GM12878 (cell line): ENCODE results near the gene EHF. TPM values are rescaled to one million over a fixed set of nuclear protein-coding genes. Genes with fewer than 3 reads are reported as not detected.

ENCODE experiments used
- FOXM1 ChIP-seq: IDR thresholded peaks from 2 replicates; pipeline ENCODE4 v1.6.1; 2012; ENCODE audit warnings: low read depth, mild to moderate bottlenecking, inconsistent platforms, low read length, moderate library complexity
- polyA plus RNA-seq, 11 experiments: library from polyadenylated mRNA; depleted of rRNA in 4 of 11; unstranded in 6 of 11; stranded (reverse) in 5 of 11; fragments of >200 nt; fragmentation: Nextera tagmentation in 4 of 11; fragmentation: Illumina TruSeq in 1 of 11; extraction: Ambion mirVana in 4 of 11; extraction: Trizol in 1 of 11; gene quantifications; 1 replicate in 1 of 11; 2 replicates in 10 of 11; pipeline versions ENCODE4 v1.2.1 to v1.2.3, GENCODE V29; 2011 to 2016; ENCODE audit warnings: inconsistent platforms in 2 of 11, missing spikeins in 2 of 11, low read depth in 1 of 11
- total RNA-seq, 4 experiments: library from RNA; depleted of rRNA in 3 of 4; stranded (reverse); fragments of >200 nt in 3 of 4; fragmentation: Illumina TruSeq in 1 of 4; extraction: Trizol in 1 of 4; gene quantifications; 2 replicates each; pipeline versions ENCODE4 v1.2.1 to v1.2.3, GENCODE V29; 2013 to 2021
- TF ChIP-seq, protein P1 (sequence below): fragments of 450-650 bp; IDR thresholded peaks from 2 replicates; pipeline ENCODE4 v1.6.1; 2017; ENCODE audit warnings: mild to moderate bottlenecking
- TF ChIP-seq, protein P2 (sequence below): fragments of 450-650 bp; IDR thresholded peaks from 2 replicates; pipeline ENCODE4 v1.6.1; 2016; ENCODE audit warnings: mild to moderate bottlenecking, moderate library complexity, borderline replicate concordance
- TF ChIP-seq, protein P3 (sequence below): fragments of 450-650 bp; IDR thresholded peaks from 2 replicates; pipeline ENCODE4 v1.6.1; 2017; ENCODE audit warnings: low read depth, mild to moderate bottlenecking, moderate library complexity

Gene EHF
- total and polyA plus RNA-seq, 10 of the 15 experiments (the other 5 are each of a cell fraction or from before 2014, with no cell fraction given): 0.04 to 0.33 (median 0.06) TPM; not detected in 6

DNA sequence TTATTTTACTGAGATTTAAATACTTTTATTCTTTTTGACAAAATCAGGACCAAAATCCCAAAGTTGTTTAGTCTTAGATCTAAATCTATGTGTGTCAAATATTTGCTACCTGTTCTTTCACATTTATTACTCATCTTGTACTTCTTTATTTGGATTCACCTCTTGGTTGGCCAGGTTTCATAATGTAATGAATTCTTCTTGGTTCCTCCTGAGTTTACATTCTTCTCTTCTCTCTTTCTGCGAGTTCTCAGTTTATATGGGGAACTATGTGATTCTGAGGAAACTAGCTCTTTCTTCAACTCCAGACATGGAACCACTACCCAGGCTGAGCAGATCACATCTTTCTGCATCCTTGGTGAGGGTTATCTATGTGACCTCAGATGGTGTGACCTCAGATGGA, 50.2 kb downstream of the EHF start (continued):
- TF ChIP-seq, protein P1, sequence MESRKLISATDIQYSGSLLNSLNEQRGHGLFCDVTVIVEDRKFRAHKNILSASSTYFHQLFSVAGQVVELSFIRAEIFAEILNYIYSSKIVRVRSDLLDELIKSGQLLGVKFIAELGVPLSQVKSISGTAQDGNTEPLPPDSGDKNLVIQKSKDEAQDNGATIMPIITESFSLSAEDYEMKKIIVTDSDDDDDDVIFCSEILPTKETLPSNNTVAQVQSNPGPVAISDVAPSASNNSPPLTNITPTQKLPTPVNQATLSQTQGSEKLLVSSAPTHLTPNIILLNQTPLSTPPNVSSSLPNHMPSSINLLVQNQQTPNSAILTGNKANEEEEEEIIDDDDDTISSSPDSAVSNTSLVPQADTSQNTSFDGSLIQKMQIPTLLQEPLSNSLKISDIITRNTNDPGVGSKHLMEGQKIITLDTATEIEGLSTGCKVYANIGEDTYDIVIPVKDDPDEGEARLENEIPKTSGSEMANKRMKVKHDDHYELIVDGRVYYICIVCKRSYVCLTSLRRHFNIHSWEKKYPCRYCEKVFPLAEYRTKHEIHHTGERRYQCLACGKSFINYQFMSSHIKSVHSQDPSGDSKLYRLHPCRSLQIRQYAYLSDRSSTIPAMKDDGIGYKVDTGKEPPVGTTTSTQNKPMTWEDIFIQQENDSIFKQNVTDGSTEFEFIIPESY: no peak
- TF ChIP-seq, protein P2, sequence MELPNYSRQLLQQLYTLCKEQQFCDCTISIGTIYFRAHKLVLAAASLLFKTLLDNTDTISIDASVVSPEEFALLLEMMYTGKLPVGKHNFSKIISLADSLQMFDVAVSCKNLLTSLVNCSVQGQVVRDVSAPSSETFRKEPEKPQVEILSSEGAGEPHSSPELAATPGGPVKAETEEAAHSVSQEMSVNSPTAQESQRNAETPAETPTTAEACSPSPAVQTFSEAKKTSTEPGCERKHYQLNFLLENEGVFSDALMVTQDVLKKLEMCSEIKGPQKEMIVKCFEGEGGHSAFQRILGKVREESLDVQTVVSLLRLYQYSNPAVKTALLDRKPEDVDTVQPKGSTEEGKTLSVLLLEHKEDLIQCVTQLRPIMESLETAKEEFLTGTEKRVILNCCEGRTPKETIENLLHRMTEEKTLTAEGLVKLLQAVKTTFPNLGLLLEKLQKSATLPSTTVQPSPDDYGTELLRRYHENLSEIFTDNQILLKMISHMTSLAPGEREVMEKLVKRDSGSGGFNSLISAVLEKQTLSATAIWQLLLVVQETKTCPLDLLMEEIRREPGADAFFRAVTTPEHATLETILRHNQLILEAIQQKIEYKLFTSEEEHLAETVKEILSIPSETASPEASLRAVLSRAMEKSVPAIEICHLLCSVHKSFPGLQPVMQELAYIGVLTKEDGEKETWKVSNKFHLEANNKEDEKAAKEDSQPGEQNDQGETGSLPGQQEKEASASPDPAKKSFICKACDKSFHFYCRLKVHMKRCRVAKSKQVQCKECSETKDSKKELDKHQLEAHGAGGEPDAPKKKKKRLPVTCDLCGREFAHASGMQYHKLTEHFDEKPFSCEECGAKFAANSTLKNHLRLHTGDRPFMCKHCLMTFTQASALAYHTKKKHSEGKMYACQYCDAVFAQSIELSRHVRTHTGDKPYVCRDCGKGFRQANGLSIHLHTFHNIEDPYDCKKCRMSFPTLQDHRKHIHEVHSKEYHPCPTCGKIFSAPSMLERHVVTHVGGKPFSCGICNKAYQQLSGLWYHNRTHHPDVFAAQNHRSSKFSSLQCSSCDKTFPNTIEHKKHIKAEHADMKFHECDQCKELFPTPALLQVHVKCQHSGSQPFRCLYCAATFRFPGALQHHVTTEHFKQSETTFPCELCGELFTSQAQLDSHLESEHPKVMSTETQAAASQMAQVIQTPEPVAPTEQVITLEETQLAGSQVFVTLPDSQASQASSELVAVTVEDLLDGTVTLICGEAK: no peak
- no peak for TF ChIP-seq FOXM1
- TF ChIP-seq, protein P3, sequence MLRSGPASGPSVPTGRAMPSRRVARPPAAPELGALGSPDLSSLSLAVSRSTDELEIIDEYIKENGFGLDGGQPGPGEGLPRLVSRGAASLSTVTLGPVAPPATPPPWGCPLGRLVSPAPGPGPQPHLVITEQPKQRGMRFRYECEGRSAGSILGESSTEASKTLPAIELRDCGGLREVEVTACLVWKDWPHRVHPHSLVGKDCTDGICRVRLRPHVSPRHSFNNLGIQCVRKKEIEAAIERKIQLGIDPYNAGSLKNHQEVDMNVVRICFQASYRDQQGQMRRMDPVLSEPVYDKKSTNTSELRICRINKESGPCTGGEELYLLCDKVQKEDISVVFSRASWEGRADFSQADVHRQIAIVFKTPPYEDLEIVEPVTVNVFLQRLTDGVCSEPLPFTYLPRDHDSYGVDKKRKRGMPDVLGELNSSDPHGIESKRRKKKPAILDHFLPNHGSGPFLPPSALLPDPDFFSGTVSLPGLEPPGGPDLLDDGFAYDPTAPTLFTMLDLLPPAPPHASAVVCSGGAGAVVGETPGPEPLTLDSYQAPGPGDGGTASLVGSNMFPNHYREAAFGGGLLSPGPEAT: no peak
